GM11168 (cell line): ENCODE measurements around the gene PLEKHJ1.

Source experiments
- in situ Hi-C: fragments of 300-500 bp; cut with MboI; formaldehyde crosslinking; loops from one replicate; pipeline ENCODE4 v1.12.0; 2022; ENCODE audit warnings: low sequenced_read_pairs; ENCODE audit not compliant: unreplicated experiment

The PLEKHJ1 gene

GRCh38 chr19:2270423-2271233, 34.5 kb upstream of the PLEKHJ1 start:
- in situ Hi-C loops: no loop called here

- in situ Hi-C loops: no loop called here
These were observed 34.0 kb upstream of the PLEKHJ1 start for GRCh38 chr19:2270157-2270422.

- in situ Hi-C loops: loop anchor here (10.0 kb wide), 1 partner anchor 115 kb away; the partner anchor contains the start of gene AP3D1
These were observed 33.4 kb upstream of the PLEKHJ1 start for GRCh38 chr19:2269244-2270156.

GRCh38 chr19:2268861-2269243, 32.7 kb upstream of the PLEKHJ1 start:
- in situ Hi-C loops: loop anchor here (10.0 kb wide), 1 partner anchor 114 kb away; the partner anchor contains the start of gene AP3D1

- in situ Hi-C loops: loop anchor here (10.0 kb wide), 1 partner anchor 114 kb away; the partner anchor contains the start of gene AP3D1
These were observed 32.3 kb upstream of the PLEKHJ1 start for GRCh38 chr19:2268480-2268830.

- in situ Hi-C loops: loop anchor here (10.0 kb wide), 1 partner anchor 112 kb away; the partner anchor contains the start of gene AP3D1
These were observed 30.3 kb upstream of the PLEKHJ1 start for GRCh38 chr19:2266183-2266993.

- in situ Hi-C loops: loop anchor here (10.0 kb wide), 1 partner anchor 107 kb away; the partner anchor contains the start of gene AP3D1
These were observed 25.5 kb upstream of the PLEKHJ1 start for GRCh38 chr19:2261438-2262172.

- in situ Hi-C loops: loop anchor here (10.0 kb wide), 1 partner anchor 106 kb away; the partner anchor contains the start of gene AP3D1
These were observed 24.2 kb upstream of the PLEKHJ1 start for GRCh38 chr19:2260341-2260805.

GRCh38 chr19:2259336-2259735, 23.2 kb upstream of the PLEKHJ1 start:
- in situ Hi-C loops: no loop called here

- in situ Hi-C loops: no loop called here
These were observed 20.0 kb upstream of the PLEKHJ1 start, which contains the start of gene JSRP1 for GRCh38 chr19:2255982-2256685. Gene JSRP1 (minus strand): TSS chr19:2256417. CDS start chr19:2255314, 1,103 bp downstream.

- in situ Hi-C loops: no loop called here
These were observed 19.1 kb upstream of the PLEKHJ1 start for GRCh38 chr19:2255112-2255845.

- in situ Hi-C loops: no loop called here
These were observed 18.1 kb upstream of the PLEKHJ1 start for GRCh38 chr19:2254064-2254872.

GRCh38 chr19:2253106-2254063, 17.3 kb upstream of the PLEKHJ1 start:
- in situ Hi-C loops: no loop called here

GRCh38 chr19:2252797-2253105, 16.6 kb upstream of the PLEKHJ1 start:
- in situ Hi-C loops: no loop called here

GRCh38 chr19:2252055-2252796, 16.1 kb upstream of the PLEKHJ1 start:
- in situ Hi-C loops: no loop called here
